Effector memory CD4-positive, alpha-beta T cell (primary cell): Measurements from ENCODE around the gene ARHGEF9.
A peak's percentile ranks its signal among the peaks of the same experiment; 100 is the strongest.

Source experiments
- DNase-seq, 3 donors: peaks; one replicate each; pipeline ENCODE4 v3.0.0-alpha.2; 2020
- H3K27ac ChIP-seq: 2 replicates; pipeline ENCODE4 v1.7.0; 2013; ENCODE audit warnings: mild to moderate bottlenecking, low read length, moderate library complexity; ENCODE audit not compliant: insufficient read depth, poor library complexity, severe bottlenecking
- H3K27me3 ChIP-seq: replicated peaks from 2 replicates; pipeline ENCODE4 v1.7.0; 2013; ENCODE audit warnings: mild to moderate bottlenecking, low read length; ENCODE audit not compliant: insufficient read depth, control insufficient read depth, poor library complexity, severe bottlenecking
- H3K36me3 ChIP-seq: 2 replicates; pipeline ENCODE4 v1.7.0; 2013; ENCODE audit warnings: mild to moderate bottlenecking, low read length, moderate library complexity; ENCODE audit not compliant: control insufficient read depth, insufficient read depth
- H3K4me1 ChIP-seq: 2 replicates; pipeline ENCODE4 v1.7.0; 2013; ENCODE audit warnings: low read length, mild to moderate bottlenecking; ENCODE audit not compliant: control insufficient read depth, insufficient read depth, poor library complexity, severe bottlenecking
- H3K4me3 ChIP-seq: 2 replicates; pipeline ENCODE4 v1.7.0; 2013; ENCODE audit warnings: low read length, low read depth, mild to moderate bottlenecking; ENCODE audit not compliant: insufficient read depth, poor library complexity, severe bottlenecking
- H3K9me3 ChIP-seq: 2 replicates; pipeline ENCODE4 v1.7.0; 2013; ENCODE audit warnings: mild to moderate bottlenecking, low read length, moderate library complexity; ENCODE audit not compliant: control insufficient read depth

ARHGEF9 gene

GRCh38 chrX:63750811-63751210 lies 34.2 kb downstream of the ARHGEF9 start:
- Histone ChIP-seq H3K4me3 (no peak overlapping the region), H3K27me3 (no peaks in the 10 kb centered on the region), H3K9me3 (no peaks in the 10 kb centered on the region), H3K4me1 (peaks cover 2% of the 10 kb centered on the region), H3K36me3 (no peaks in the 10 kb centered on the region), H3K27ac (no peak overlapping the region)
- no peak for DNase-seq

DNA sequence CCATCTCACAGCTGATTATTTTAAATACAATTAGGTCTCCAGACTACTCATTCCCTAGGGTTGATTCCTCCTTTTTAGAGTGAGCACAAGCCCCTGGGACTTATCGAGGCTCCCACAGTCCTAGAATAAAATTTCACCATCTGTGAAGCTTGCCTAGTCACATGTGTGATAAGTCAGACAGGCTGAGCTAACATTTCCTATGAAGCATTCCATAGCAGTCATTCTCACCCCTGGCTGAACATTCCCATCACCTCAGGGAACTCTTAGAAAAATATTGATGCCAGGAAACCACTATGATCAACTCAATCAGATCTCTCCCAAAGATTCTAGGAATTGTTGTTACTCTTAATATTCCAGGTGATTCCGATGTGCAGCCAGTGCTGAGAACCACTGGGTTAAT lies 37.7 kb downstream of the ARHGEF9 start:
- Histone ChIP-seq H3K4me1 (no peaks in the 10 kb centered on the region), H3K9me3 (no peaks in the 10 kb centered on the region), H3K27ac (no peak overlapping the region), H3K27me3 (no peaks in the 10 kb centered on the region), H3K36me3 (no peaks in the 10 kb centered on the region), H3K4me3 (no peak overlapping the region)
- DNase-seq = no peak

GRCh38 chrX:63746715-63747114 lies 38.3 kb downstream of the ARHGEF9 start:
- DNase-seq = no peak
- no peaks in the 10 kb centered on the region for H3K27me3 ChIP-seq
- no peaks in the 10 kb centered on the region for H3K36me3 ChIP-seq
- H3K4me1 ChIP-seq = no peaks in the 10 kb centered on the region
- no peaks in the 10 kb centered on the region for H3K9me3 ChIP-seq
- no peak overlapping the region for H3K4me3 ChIP-seq
- H3K27ac ChIP-seq = no peak overlapping the region

- no peaks in the 10 kb centered on the region for H3K27me3 ChIP-seq
- H3K36me3 ChIP-seq = no peaks in the 10 kb centered on the region
- H3K4me1 ChIP-seq = no peaks in the 10 kb centered on the region
- DNase-seq = peak in 1 of 3 donors; percentile 4
- no peaks in the 10 kb centered on the region for H3K9me3 ChIP-seq
- no peak overlapping the region for H3K4me3 ChIP-seq
- H3K27ac ChIP-seq = no peak overlapping the region
These were observed 38.7 kb downstream of the ARHGEF9 start for GRCh38 chrX:63746278-63746677.

- no peak for DNase-seq
- Histone ChIP-seq H3K27me3 (no peaks in the 10 kb centered on the region), H3K9me3 (no peaks in the 10 kb centered on the region), H3K27ac (no peak overlapping the region), H3K4me3 (no peak overlapping the region), H3K4me1 (no peaks in the 10 kb centered on the region), H3K36me3 (no peaks in the 10 kb centered on the region)
These were observed 40.1 kb downstream of the ARHGEF9 start for GRCh38 chrX:63744850-63745394.

DNA sequence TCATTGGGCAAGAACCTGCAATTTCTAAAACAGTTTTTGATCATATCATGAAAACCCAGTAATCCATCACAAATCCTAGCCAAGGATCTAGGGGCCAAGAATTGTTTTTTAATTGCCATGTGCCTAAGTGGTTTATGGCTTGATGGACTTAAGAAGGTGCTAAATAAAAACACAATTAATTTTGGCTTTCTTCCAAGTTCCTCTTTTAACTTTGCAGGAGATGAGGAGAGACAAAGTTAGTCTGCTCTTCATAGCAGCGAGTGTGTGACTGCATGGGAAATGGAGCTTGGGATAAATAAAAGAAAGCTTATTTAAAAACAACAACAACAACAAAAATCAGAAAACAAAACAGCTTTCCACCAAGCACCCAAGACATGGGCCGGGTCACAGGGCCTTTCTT lies 41.4 kb downstream of the ARHGEF9 start:
- DNase-seq = no peak
- Histone ChIP-seq H3K9me3 (no peaks in the 10 kb centered on the region), H3K4me1 (no peaks in the 10 kb centered on the region), H3K4me3 (no peak overlapping the region), H3K36me3 (no peaks in the 10 kb centered on the region), H3K27ac (no peak overlapping the region), H3K27me3 (no peaks in the 10 kb centered on the region)

DNA sequence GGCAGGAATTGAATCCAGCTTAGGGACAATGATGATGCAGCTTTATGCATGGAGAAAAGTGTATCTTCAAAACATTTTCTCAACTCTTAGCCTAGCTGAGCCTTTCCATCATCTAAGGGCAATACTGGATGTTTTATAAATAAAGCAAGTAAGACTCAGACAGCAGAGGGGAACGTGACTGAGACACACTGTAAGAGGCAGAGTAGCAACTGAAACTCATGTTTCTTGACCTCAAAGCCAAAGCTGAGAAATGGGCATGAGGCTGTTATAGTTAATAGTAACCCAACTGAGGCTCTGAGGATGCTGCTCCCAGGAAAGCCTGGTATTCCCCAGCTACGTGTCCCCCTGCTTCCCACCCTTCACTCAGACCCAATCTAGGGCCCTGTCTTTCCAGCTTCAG lies 44.6 kb downstream of the ARHGEF9 start:
- no peak overlapping the region for H3K4me3 ChIP-seq
- no peak for DNase-seq
- no peaks in the 10 kb centered on the region for H3K27me3 ChIP-seq
- H3K27ac ChIP-seq = no peak overlapping the region
- H3K36me3 ChIP-seq = no peaks in the 10 kb centered on the region
- no peaks in the 10 kb centered on the region for H3K4me1 ChIP-seq
- no peaks in the 10 kb centered on the region for H3K9me3 ChIP-seq

- H3K27me3 ChIP-seq = no peaks in the 10 kb centered on the region
- DNase-seq = no peak
- H3K4me3 ChIP-seq = no peak overlapping the region
- H3K27ac ChIP-seq = no peak overlapping the region
- H3K4me1 ChIP-seq = no peaks in the 10 kb centered on the region
- H3K9me3 ChIP-seq = no peaks in the 10 kb centered on the region
- no peaks in the 10 kb centered on the region for H3K36me3 ChIP-seq
These were observed 45.1 kb downstream of the ARHGEF9 start for GRCh38 chrX:63739885-63740284.

DNA sequence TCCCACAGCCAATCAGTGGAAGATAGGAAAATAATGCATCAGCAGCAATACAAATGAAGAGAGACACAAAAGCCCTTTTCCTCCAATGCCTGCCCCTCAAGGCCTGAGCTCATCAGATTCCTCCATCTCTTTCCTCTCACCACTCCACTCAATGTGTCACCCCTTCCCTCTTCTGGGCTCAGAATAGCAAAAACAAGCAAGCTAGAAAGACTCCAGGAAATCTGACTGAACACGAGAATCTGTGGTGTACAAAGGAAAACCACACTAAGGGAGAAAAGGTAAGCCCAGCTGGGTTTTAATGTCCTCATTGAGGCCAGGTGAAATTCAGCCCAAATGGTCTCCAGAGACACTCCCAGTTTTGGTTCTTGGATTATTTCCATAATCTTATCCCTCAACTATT lies 46.3 kb downstream of the ARHGEF9 start:
- DNase-seq = no peak
- Histone ChIP-seq H3K4me1 (no peaks in the 10 kb centered on the region), H3K9me3 (no peaks in the 10 kb centered on the region), H3K4me3 (no peak overlapping the region), H3K27ac (no peak overlapping the region), H3K36me3 (no peaks in the 10 kb centered on the region), H3K27me3 (no peaks in the 10 kb centered on the region)

GRCh38 chrX:63737131-63737921 lies 47.7 kb downstream of the ARHGEF9 start:
- Histone ChIP-seq H3K27me3 (no peaks in the 10 kb centered on the region), H3K36me3 (no peaks in the 10 kb centered on the region), H3K4me3 (no peak overlapping the region), H3K4me1 (no peaks in the 10 kb centered on the region), H3K9me3 (no peaks in the 10 kb centered on the region), H3K27ac (no peak overlapping the region)
- no peak for DNase-seq
